Measurements from ENCODE around the gene GNPTAB. TPM values are rescaled to one million over a fixed set of nuclear protein-coding genes. Genes with fewer than 3 reads are reported as not detected.

The GNPTAB gene
- total and polyA plus RNA-seq, 2 of the 8 experiments (the other 6 are each of a cell fraction or from before 2014, with no cell fraction given), result 21.5 to 51.3 TPM

GRCh38 chr12:101775816-101776215 lies 54.9 kb downstream of the GNPTAB start:
- H3K27me3 ChIP-seq (replicated peaks in 1 of 4; ENCODE audit: control insufficient read depth in 3 of 4, extremely low read depth in 1 of 4, insufficient read depth in 3 of 4, low read length in 3 of 4), result no peaks in the 10 kb centered on the region
- H3K4me1 ChIP-seq (replicated peaks in 1 of 4; ENCODE audit: control insufficient read depth in 3 of 4, insufficient read depth in 4 of 4, low read length in 3 of 4), result no peaks in the 10 kb centered on the region
- no peak overlapping the region for H2BK15ac ChIP-seq (ENCODE audit: low read length)
- no peak overlapping the region for H3K18ac ChIP-seq (ENCODE audit: extremely low read depth, low read length)
- POLR2A ChIA-PET (ENCODE audit: partially characterized antibody), result no interaction called here
- H2BK20ac ChIP-seq (ENCODE audit: low read length), result no peak overlapping the region
- no peak for TF ChIP-seq BRCA1 (IDR thresholded peaks at IDR 0.05; ENCODE audit: low read depth, low read length)
- TF ChIP-seq CBX8 (IDR thresholded peaks at IDR 0.05; ENCODE audit: borderline replicate concordance, low read depth, low read length), result no peak
- TF ChIP-seq CEBPB (IDR thresholded peaks at IDR 0.05; ENCODE audit: low read depth, low read length), result no peak
- TF ChIP-seq TCF12 (IDR thresholded peaks at IDR 0.05; ENCODE audit: low read depth, low read length), result no peak
- no peak for TF ChIP-seq KDM4A (IDR thresholded peaks at IDR 0.05; ENCODE audit: low read depth, low read length, severe bottlenecking)
- no peak for TF ChIP-seq SAP30 (IDR thresholded peaks at IDR 0.05; ENCODE audit: insufficient read depth, insufficient replicate concordance, low read length)
- TF ChIP-seq CBX5 (IDR thresholded peaks at IDR 0.05; ENCODE audit: low read depth, low read length), result no peak
- no peak for TF ChIP-seq HDAC2 (IDR thresholded peaks at IDR 0.05; ENCODE audit: borderline replicate concordance in 1 of 2, low read depth in 2 of 2, low read length in 2 of 2)
- H3K23ac ChIP-seq (ENCODE audit: insufficient read length), result no peak overlapping the region
- H3K4ac ChIP-seq (replicated peaks; ENCODE audit: insufficient read length, low read depth, low read length), result no peak overlapping the region
- H4K20me1 ChIP-seq (replicated peaks in 1 of 2; ENCODE audit: control insufficient read depth in 1 of 2, insufficient read depth in 2 of 2, low read length in 2 of 2), result no peaks in the 10 kb centered on the region
- no peak overlapping the region for H3K9ac ChIP-seq (replicated peaks in 1 of 4; ENCODE audit: extremely low read depth in 1 of 4, low read depth in 3 of 4, low read length in 3 of 4)
- H3K79me2 ChIP-seq (ENCODE audit: control insufficient read depth in 1 of 2, insufficient read depth in 2 of 2, low read length in 2 of 2), result no peaks in the 10 kb centered on the region
- no peaks in the 10 kb centered on the region for H3K9me3 ChIP-seq (ENCODE audit: insufficient read depth in 2 of 2, low read depth in 1 of 2, low read length in 1 of 2)
- H3K4me3 ChIP-seq (ENCODE audit: extremely low read depth in 1 of 4, insufficient read depth in 2 of 4, low read depth in 3 of 4, low read length in 4 of 4), result no peak overlapping the region
- CTCF ChIA-PET (ENCODE audit: partially characterized antibody), result interaction anchor here (0.6 to 2.7 kb wide), 9 partner anchors 9 to 64 kb away, joined by 3 to 13 read pairs (median 3); partner anchors contain the start of gene GNPTAB
- no peak overlapping the region for H4K5ac ChIP-seq (ENCODE audit: insufficient read length, low read depth, low read length)
- no peak overlapping the region for H3K14ac ChIP-seq (ENCODE audit: insufficient read length)
- H3K79me1 ChIP-seq (ENCODE audit: low read depth, low read length), result no peaks in the 10 kb centered on the region
- no peak overlapping the region for H2BK120ac ChIP-seq (replicated peaks; ENCODE audit: low read depth, low read length)
- H3K36me3 ChIP-seq (ENCODE audit: control insufficient read depth in 2 of 4, insufficient read depth in 4 of 4, low read length in 3 of 4), result peaks cover 3 to 42% (median 12%) of the 10 kb centered on the region in 4 experiments; a peak in 7 of 8 replicates
- 85% methylated on average over 2 of the region's 2 CpGs; no CpG with 5 or more reads in 1 of the 2 experiments for WGBS, 2 experiments (ENCODE audit: extremely low coverage in 1 of 2, insufficient coverage in 1 of 2, insufficient read length in 1 of 2, insufficient replicate concordance in 2 of 2, low coverage in 1 of 2, low lambda C conversion rate in 2 of 2, missing lambda C conversion rate in 1 of 2)
- no peak overlapping the region for H4K91ac ChIP-seq (replicated peaks; ENCODE audit: insufficient read length, low read length)
- no peak for FAIRE-seq
- no peaks in the 10 kb centered on the region for H3K23me2 ChIP-seq (ENCODE audit: low read depth, low read length)
- H3K27ac ChIP-seq (ENCODE audit: low read depth, low read length), result no peak overlapping the region
- no peak overlapping the region for H2BK12ac ChIP-seq (ENCODE audit: low read depth, low read length)
- H2AK5ac ChIP-seq (ENCODE audit: low read depth, low read length), result no peak overlapping the region
- H2BK5ac ChIP-seq (ENCODE audit: low read depth, low read length), result no peak overlapping the region
- no peak overlapping the region for H2AFZ ChIP-seq (ENCODE audit: low read length)
- H4K8ac ChIP-seq (ENCODE audit: extremely low read depth, insufficient read depth, low read length), result no peak overlapping the region
- no peak overlapping the region for H3K4me2 ChIP-seq (ENCODE audit: insufficient read depth in 1 of 2, low read depth in 2 of 2, low read length in 2 of 2)
- no peak for DNase-seq (ENCODE audit: low read depth in 1 of 2, low spot score in 2 of 2)
- H3K56ac ChIP-seq (replicated peaks; ENCODE audit: insufficient read length, low read depth, low read length), result no peak overlapping the region
